PFSK-1 (cell line): ENCODE measurements around the gene MINK1.

Experiments
- FOXP2 ChIP-seq: optimal IDR thresholded peaks from 2 replicates; pipeline ENCODE3; 2011; ENCODE audit warnings: borderline replicate concordance, control low read depth, inconsistent platforms; ENCODE audit not compliant: insufficient read depth; ENCODE audit errors: extremely low read length, extremely low read depth
- POLR2AphosphoS5 ChIP-seq: IDR thresholded peaks from 2 replicates; pipeline ENCODE4 v1.6.1; 2012; ENCODE audit warnings: low read depth, mild to moderate bottlenecking, control low read depth, low read length, moderate library complexity
- SIN3A ChIP-seq: IDR thresholded peaks from 2 replicates; pipeline ENCODE4 v1.6.1; 2012; ENCODE audit warnings: mild to moderate bottlenecking, low read length, moderate library complexity, borderline replicate concordance; ENCODE audit not compliant: insufficient read depth
- TAF1 ChIP-seq: IDR thresholded peaks from 2 replicates; pipeline ENCODE4 v1.6.1; 2012; ENCODE audit warnings: low read length, control low read depth, borderline replicate concordance; ENCODE audit not compliant: insufficient read depth
- TF ChIP-seq, protein P1 (sequence below), 2 experiments: IDR thresholded peaks; 2 replicates each; pipeline versions ENCODE4 v1.6.1 to v1.8.0; 2011 to 2012; ENCODE audit warnings: low read depth in 2 of 2, low read length in 2 of 2, control low read depth in 1 of 2, inconsistent platforms in 1 of 2, mild to moderate bottlenecking in 1 of 2, moderate library complexity in 1 of 2; ENCODE audit not compliant: insufficient read depth in 1 of 2

Gene MINK1

DNA sequence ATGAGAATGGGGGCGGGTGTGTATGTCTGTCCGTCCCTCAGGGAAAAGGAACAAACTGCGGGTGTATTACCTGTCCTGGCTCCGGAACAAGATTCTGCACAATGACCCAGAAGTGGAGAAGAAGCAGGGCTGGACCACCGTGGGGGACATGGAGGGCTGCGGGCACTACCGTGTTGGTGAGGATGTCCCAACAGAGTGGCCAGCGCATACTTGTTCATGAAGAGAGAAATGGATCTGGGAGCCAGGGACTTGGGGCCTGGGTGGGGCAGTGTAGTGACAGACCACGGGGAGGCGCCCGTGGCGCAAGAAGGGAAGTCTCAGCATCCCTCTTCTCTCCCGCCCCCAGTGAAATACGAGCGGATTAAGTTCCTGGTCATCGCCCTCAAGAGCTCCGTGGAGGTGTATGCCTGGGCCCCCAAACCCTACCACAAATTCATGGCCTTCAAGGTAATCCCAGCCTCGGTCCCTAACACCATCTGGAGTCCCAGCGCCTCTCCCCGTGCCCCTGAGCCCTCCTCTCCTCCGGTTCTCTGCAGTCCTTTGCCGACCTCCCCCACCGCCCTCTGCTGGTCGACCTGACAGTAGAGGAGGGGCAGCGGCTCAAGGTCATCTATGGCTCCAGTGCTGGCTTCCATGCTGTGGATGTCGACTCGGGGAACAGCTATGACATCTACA, 62.7 kb downstream of the MINK1 start:
- TF ChIP-seq SIN3A, result no peak
- TF ChIP-seq FOXP2, result no peak
- TF ChIP-seq TAF1, result no peak
- no peak for TF ChIP-seq POLR2AphosphoS5
- TF ChIP-seq, protein P1, sequence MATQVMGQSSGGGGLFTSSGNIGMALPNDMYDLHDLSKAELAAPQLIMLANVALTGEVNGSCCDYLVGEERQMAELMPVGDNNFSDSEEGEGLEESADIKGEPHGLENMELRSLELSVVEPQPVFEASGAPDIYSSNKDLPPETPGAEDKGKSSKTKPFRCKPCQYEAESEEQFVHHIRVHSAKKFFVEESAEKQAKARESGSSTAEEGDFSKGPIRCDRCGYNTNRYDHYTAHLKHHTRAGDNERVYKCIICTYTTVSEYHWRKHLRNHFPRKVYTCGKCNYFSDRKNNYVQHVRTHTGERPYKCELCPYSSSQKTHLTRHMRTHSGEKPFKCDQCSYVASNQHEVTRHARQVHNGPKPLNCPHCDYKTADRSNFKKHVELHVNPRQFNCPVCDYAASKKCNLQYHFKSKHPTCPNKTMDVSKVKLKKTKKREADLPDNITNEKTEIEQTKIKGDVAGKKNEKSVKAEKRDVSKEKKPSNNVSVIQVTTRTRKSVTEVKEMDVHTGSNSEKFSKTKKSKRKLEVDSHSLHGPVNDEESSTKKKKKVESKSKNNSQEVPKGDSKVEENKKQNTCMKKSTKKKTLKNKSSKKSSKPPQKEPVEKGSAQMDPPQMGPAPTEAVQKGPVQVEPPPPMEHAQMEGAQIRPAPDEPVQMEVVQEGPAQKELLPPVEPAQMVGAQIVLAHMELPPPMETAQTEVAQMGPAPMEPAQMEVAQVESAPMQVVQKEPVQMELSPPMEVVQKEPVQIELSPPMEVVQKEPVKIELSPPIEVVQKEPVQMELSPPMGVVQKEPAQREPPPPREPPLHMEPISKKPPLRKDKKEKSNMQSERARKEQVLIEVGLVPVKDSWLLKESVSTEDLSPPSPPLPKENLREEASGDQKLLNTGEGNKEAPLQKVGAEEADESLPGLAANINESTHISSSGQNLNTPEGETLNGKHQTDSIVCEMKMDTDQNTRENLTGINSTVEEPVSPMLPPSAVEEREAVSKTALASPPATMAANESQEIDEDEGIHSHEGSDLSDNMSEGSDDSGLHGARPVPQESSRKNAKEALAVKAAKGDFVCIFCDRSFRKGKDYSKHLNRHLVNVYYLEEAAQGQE (IDR thresholded peaks at IDR 0.05; ENCODE audit: insufficient read depth in 1 of 2, low read depth in 2 of 2, low read length in 2 of 2), result no peak

- TF ChIP-seq POLR2AphosphoS5 (no peak), TAF1 (no peak), SIN3A (no peak), FOXP2 (no peak)
- TF ChIP-seq, protein P1 (IDR thresholded peaks at IDR 0.05; ENCODE audit: insufficient read depth in 1 of 2, low read depth in 2 of 2, low read length in 2 of 2), result no peak
Measured at GRCh38 chr17:4896332-4897197, 63.4 kb downstream of the MINK1 start.

DNA sequence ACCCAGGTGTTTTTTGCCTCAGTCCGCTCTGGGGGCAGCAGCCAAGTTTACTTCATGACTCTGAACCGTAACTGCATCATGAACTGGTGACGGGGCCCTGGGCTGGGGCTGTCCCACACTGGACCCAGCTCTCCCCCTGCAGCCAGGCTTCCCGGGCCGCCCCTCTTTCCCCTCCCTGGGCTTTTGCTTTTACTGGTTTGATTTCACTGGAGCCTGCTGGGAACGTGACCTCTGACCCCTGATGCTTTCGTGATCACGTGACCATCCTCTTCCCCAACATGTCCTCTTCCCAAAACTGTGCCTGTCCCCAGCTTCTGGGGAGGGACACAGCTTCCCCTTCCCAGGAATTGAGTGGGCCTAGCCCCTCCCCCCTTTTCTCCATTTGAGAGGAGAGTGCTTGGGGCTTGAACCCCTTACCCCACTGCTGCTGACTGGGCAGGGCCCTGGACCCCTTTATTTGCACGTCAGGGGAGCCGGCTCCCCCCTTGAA, 64.1 kb downstream of the MINK1 start:
- TF ChIP-seq SIN3A (no peak), FOXP2 (no peak), TAF1 (no peak), POLR2AphosphoS5 (no peak)
- TF ChIP-seq, protein P1 (IDR thresholded peaks at IDR 0.05; ENCODE audit: insufficient read depth in 1 of 2, low read depth in 2 of 2, low read length in 2 of 2), result no peak

DNA sequence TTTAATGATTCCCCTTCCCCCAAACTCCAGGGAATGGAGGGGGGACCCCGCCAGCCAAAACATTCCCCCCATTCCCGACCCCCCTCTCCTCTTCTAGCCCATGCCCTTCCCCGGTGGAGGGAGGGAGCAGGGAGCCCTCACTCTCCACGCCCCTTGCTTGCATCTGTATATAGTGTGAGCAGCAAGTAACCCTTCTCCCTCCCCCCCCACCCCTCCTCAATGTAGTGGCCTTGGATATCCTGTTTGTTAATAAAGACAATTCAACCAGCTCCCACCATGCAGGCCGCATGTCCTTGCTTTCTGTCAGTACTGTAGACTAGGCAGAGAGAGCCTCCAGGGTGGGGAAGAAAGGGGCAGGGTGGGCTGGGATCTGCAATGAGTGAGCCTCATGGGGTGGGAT, 64.6 kb downstream of the MINK1 start:
- TF ChIP-seq FOXP2 (no peak), POLR2AphosphoS5 (no peak), SIN3A (no peak), TAF1 (no peak)
- TF ChIP-seq, protein P1 (IDR thresholded peaks at IDR 0.05; ENCODE audit: insufficient read depth in 1 of 2, low read depth in 2 of 2, low read length in 2 of 2), result no peak
